A549 (cell line): ENCODE results near the gene PCYT1A. TPM values are rescaled to one million over a fixed set of nuclear protein-coding genes. Genes with fewer than 3 reads are reported as not detected.
"Not testable (repeated sequence)": the region's sequence is repeated elsewhere in the genome, so short reads cannot be mapped to it uniquely, and the experiment has no call there.

Experiments
- ATAC-seq, 2 experiments: fragments of 200-7000 bp in 1 of 2; fragments of >200 bp in 1 of 2; cut with Nextera tagmentation in 1 of 2; cut with Tn5 transposase in 1 of 2; 3 replicates each; pipeline versions ENCODE4 v1.8.0 to v1.9.1; 2018 to 2020; ENCODE audit warnings: mild to moderate bottlenecking in 1 of 2, moderate library complexity in 1 of 2
- CTCF ChIA-PET: fragments of 300-600 bp; sonication (Branson Sonifier 250); formaldehyde crosslinking; extraction: SDS; loops from one replicate; lab custom pipeline; 2021; ENCODE audit warnings: antibody characterized with exemption, inconsistent platforms; lab: Yijun Ruan, JAX
- POLR2A ChIA-PET: fragments of 350-600 bp; formaldehyde crosslinking; extraction: SDS; loops from one replicate; lab custom pipeline; 2021; ENCODE audit warnings: antibody characterized with exemption, inconsistent platforms; lab: Yijun Ruan, JAX
- DNase-seq, 2 experiments: peaks; one replicate each; pipeline versions ENCODE4 v3.0.0 to v3.0.0-alpha.2; 2011 to 2016; ENCODE audit warnings: low read depth in 1 of 2, low spot score in 1 of 2
- FAIRE-seq: peaks from 2 replicates; lab custom pipeline; 2011; peaks lifted over from hg19 to GRCh38; lab: Jason Lieb, UNC
- H3K27ac ChIP-seq, 2 experiments: fragments of >200 bp; sonication (Bioruptor Twin); formaldehyde crosslinking; 3 replicates each; pipeline ENCODE4 v1.5.1; 2016 to 2017
- H3K4me1 ChIP-seq: fragments of >200 bp; sonication (Bioruptor Twin); formaldehyde crosslinking; 3 replicates; pipeline ENCODE4 v1.6.1; 2016
- H3K4me2 ChIP-seq: fragments of >200 bp; sonication (Bioruptor Twin); formaldehyde crosslinking; 3 replicates; pipeline ENCODE4 v1.6.1; 2016
- H3K4me3 ChIP-seq: fragments of >200 bp; sonication (Bioruptor Twin); formaldehyde crosslinking; 3 replicates; pipeline ENCODE4 v1.5.1; 2016
- H3K9me3 ChIP-seq: fragments of >200 bp; sonication (Bioruptor Twin); formaldehyde crosslinking; 3 replicates; pipeline ENCODE4 v1.6.1; 2016
- BCL3 ChIP-seq: fragments of >200 bp; sonication (Bioruptor Twin); formaldehyde crosslinking; IDR thresholded peaks from 3 replicates; pipeline ENCODE4 v1.6.1; 2016
- BHLHE40 ChIP-seq: IDR thresholded peaks from 2 replicates; pipeline ENCODE4 v1.6.1; 2012; ENCODE audit warnings: low read depth, low read length, inconsistent platforms
- CHD2 ChIP-seq: fragments of 150-350 bp; IDR thresholded peaks from 2 replicates; pipeline ENCODE4 v1.6.1; 2014; ENCODE audit warnings: low read length; ENCODE audit not compliant: partially characterized antibody
- E2F6 ChIP-seq: IDR thresholded peaks from 2 replicates; pipeline ENCODE4 v1.6.1; 2012; ENCODE audit warnings: low read depth, borderline replicate concordance
- EHMT2 ChIP-seq: fragments of 200-600 bp; sonication (generic); IDR thresholded peaks from 2 replicates; pipeline ENCODE4 v1.6.1; 2016; ENCODE audit warnings: antibody characterized with exemption, low read depth, mild to moderate bottlenecking, moderate library complexity
- EP300 ChIP-seq, 2 experiments: fragments of >200 bp; sonication (Bioruptor Twin); formaldehyde crosslinking; IDR thresholded peaks; 2 replicates in 1 of 2; 3 replicates in 1 of 2; pipeline ENCODE4 v1.6.1; 2016 to 2017
- ESRRA ChIP-seq: fragments of 150-350 bp; IDR thresholded peaks from 2 replicates; pipeline ENCODE4 v1.6.1; 2014; ENCODE audit warnings: mild to moderate bottlenecking, low read length, borderline replicate concordance
- FOSB ChIP-seq: fragments of 250-450 bp; sonication (Bioruptor Pico); IDR thresholded peaks from 2 replicates; pipeline ENCODE4 v1.5.0; 2020; ENCODE audit warnings: mild to moderate bottlenecking, moderate library complexity
- FOSL2 ChIP-seq, 2 experiments: fragments of 450-650 bp in 1 of 2; fragments of >200 bp in 1 of 2; sonication (Bioruptor Twin) in 1 of 2; formaldehyde crosslinking; IDR thresholded peaks; 2 replicates each; pipeline versions ENCODE4 v1.5.0 to v1.6.1; 2016 to 2020; ENCODE audit warnings: mild to moderate bottlenecking in 1 of 2, moderate library complexity in 1 of 2
- FOXS1 ChIP-seq: fragments of 250-450 bp; sonication (Bioruptor Pico); IDR thresholded peaks from 2 replicates; pipeline ENCODE4 v1.5.0; 2020; ENCODE audit warnings: mild to moderate bottlenecking, moderate library complexity
- HES2 ChIP-seq: fragments of >200 bp; sonication (Bioruptor Twin); formaldehyde crosslinking; IDR thresholded peaks from 2 replicates; pipeline ENCODE4 v1.6.1; 2016
- HOXB13 ChIP-seq: fragments of 250-450 bp; sonication (Bioruptor Pico); IDR thresholded peaks from 2 replicates; pipeline ENCODE4 v1.5.0; 2020; ENCODE audit warnings: low read depth, mild to moderate bottlenecking, moderate library complexity
- JUN ChIP-seq, 2 experiments: fragments of >200 bp; sonication (Bioruptor Twin); formaldehyde crosslinking; IDR thresholded peaks; 2 replicates in 1 of 2; 3 replicates in 1 of 2; pipeline ENCODE4 v1.6.1; 2016 to 2017
- KDM1A ChIP-seq: fragments of 200-600 bp; sonication (generic); IDR thresholded peaks from 2 replicates; pipeline ENCODE4 v1.6.1; 2016; ENCODE audit warnings: low read depth, mild to moderate bottlenecking
- MAX ChIP-seq: IDR thresholded peaks from 2 replicates; pipeline ENCODE4 v1.6.1; 2012
- MYC ChIP-seq: IDR thresholded peaks from 2 replicates; pipeline ENCODE4 v1.6.1; 2012; ENCODE audit warnings: mild to moderate bottlenecking, inconsistent platforms, low read length, improper control_type of control experiment, borderline replicate concordance
- NFE2L2 ChIP-seq: fragments of 150-350 bp; conservative IDR thresholded peaks from 2 replicates; pipeline ENCODE4 v1.6.1; 2014; ENCODE audit warnings: low read length
- NR3C1 ChIP-seq: fragments of >200 bp; sonication (Bioruptor Twin); formaldehyde crosslinking; IDR thresholded peaks from 3 replicates; pipeline ENCODE4 v1.6.1; 2017
- PHF8 ChIP-seq: fragments of 200-600 bp; sonication (generic); IDR thresholded peaks from 2 replicates; pipeline ENCODE4 v1.6.1; 2016; ENCODE audit warnings: low read depth, mild to moderate bottlenecking, antibody characterized with exemption, moderate library complexity, borderline replicate concordance
- POLR2A ChIP-seq: IDR thresholded peaks from 2 replicates; pipeline ENCODE4 v1.6.1; 2012; ENCODE audit warnings: mild to moderate bottlenecking, low read length
- RAD21 ChIP-seq, 2 experiments: fragments of >200 bp in 1 of 2; sonication (Bioruptor Twin) in 1 of 2; formaldehyde crosslinking in 1 of 2; IDR thresholded peaks in 1 of 2; conservative IDR thresholded peaks in 1 of 2; 2 replicates in 1 of 2; 3 replicates in 1 of 2; pipeline ENCODE4 v1.6.1; 2012 to 2018; ENCODE audit warnings: inconsistent platforms in 1 of 2
- SMC3 ChIP-seq: fragments of >200 bp; sonication (Bioruptor Twin); formaldehyde crosslinking; IDR thresholded peaks from 3 replicates; pipeline ENCODE4 v1.6.1; 2018; ENCODE audit warnings: inconsistent platforms
- WGBS: methylation state at CpG from one replicate; pipeline ENCODE4 v1.1.6; 2017; ENCODE audit errors: missing lambda C conversion rate; 5-methylcytosine and 5-hydroxymethylcytosine counted together
- polyA plus RNA-seq, 4 experiments: library from polyadenylated mRNA; depleted of rRNA in 3 of 4; stranded (reverse); fragments of >200 nt; fragmentation: RNase III in 1 of 4; extraction: RNeasy Plus Mini Kit Qiagen cat#74134 plus additional on column Dnase treatment in 1 of 4; gene quantifications; 2 replicates in 3 of 4; 3 replicates in 1 of 4; pipeline ENCODE4 v1.2.3, GENCODE V29; 2011 to 2017

PCYT1A gene
- polyA plus RNA-seq, 2 of the 4 experiments (the other 2 are of a cell fraction), result 41.9 to 45.4 TPM

- TF ChIP-seq KDM1A, result no peak
- no peak for TF ChIP-seq HOXB13 (CRISPR knock-in tag)
- no peak for TF ChIP-seq BCL3
- TF ChIP-seq, all 56 proteins: peak for 0
These were observed 100.6 kb downstream of the PCYT1A start (continued) for GRCh38 chr3:196186651-196187573.

- DNase-seq (no peak), FAIRE-seq (no peak), ATAC-seq (no peak)
- CTCF ChIA-PET, result interaction anchor here (4.1 kb wide), 1 partner anchor 11 kb away, joined by 21 read pairs; no protein-coding TSS in a partner anchor
- H3K4me1 ChIP-seq, result no peaks in the 10 kb centered on the region
- H3K27ac ChIP-seq, result no peak overlapping the region
- POLR2A ChIA-PET, result no interaction called here
- 98% methylated on average over 10 of the region's 15 CpGs for WGBS
- TF ChIP-seq EP300 (IDR thresholded peaks at IDR 0.05), result no peak
- no peak for TF ChIP-seq POLR2A
- H3K9me3 ChIP-seq, result no peaks in the 10 kb centered on the region
- no peak overlapping the region for H3K4me3 ChIP-seq
- no peak overlapping the region for H3K4me2 ChIP-seq
These were observed 102.6 kb downstream of the PCYT1A start for GRCh38 chr3:196184881-196185280.

GRCh38 chr3:196184169-196184432 is 103.4 kb downstream of the PCYT1A start:
- H3K27ac ChIP-seq, ATAC-seq, H3K4me1 ChIP-seq, H3K4me3 ChIP-seq, DNase-seq, H3K4me2 ChIP-seq, FAIRE-seq, CTCF ChIA-PET, POLR2A ChIA-PET, H3K9me3 ChIP-seq: not testable (repeated sequence)
- 49% methylated on average over 4 of the region's 4 CpGs for WGBS

GRCh38 chr3:196181127-196181546 is 106.4 kb downstream of the PCYT1A start:
- WGBS, result 66% methylated on average over 10 of the region's 10 CpGs
- TF ChIP-seq NFE2L2, result no peak
- TF ChIP-seq EHMT2, result no peak
- TF ChIP-seq MYC, result no peak
- no peak for TF ChIP-seq FOXS1
- TF ChIP-seq ESRRA, result no peak
- TF ChIP-seq, all 56 proteins: peak for 0
- no peaks in the 10 kb centered on the region for H3K9me3 ChIP-seq
- no peak overlapping the region for H3K4me2 ChIP-seq
- ATAC-seq, result no peak
- ChIA-PET CTCF (interaction anchor here (0.9 kb wide), 1 partner anchor 382 kb away, joined by 4 read pairs; no protein-coding TSS in a partner anchor), POLR2A (no interaction called here)
- no peaks in the 10 kb centered on the region for H3K4me1 ChIP-seq
- no peak overlapping the region for H3K4me3 ChIP-seq
- DNase-seq, result no peak
- H3K27ac ChIP-seq, result no peak overlapping the region
- FAIRE-seq, result no peak

- WGBS, result 73% methylated on average over 9 of the region's 9 CpGs
- Histone ChIP-seq H3K4me2 (no peak overlapping the region), H3K9me3 (no peaks in the 10 kb centered on the region), H3K4me3 (no peak overlapping the region), H3K27ac (no peak overlapping the region), H3K4me1 (no peaks in the 10 kb centered on the region)
- DNase-seq, result no peak
- ChIA-PET CTCF (no interaction called here), POLR2A (no interaction called here)
- no peak for FAIRE-seq
- no peak for ATAC-seq
- TF ChIP-seq PHF8 (no peak), BHLHE40 (no peak), FOSB (no peak), NFE2L2 (no peak), POLR2A (no peak), HOXB13 (CRISPR knock-in tag) (no peak), RAD21 (conservative IDR thresholded peaks at IDR 0.05 in 1 of 2, IDR thresholded peaks at IDR 0.05 in 1 of 2) (no peak), NR3C1 (no peak), MAX (no peak), JUN (IDR thresholded peaks at IDR 0.05) (no peak), FOSL2 (IDR thresholded peaks at IDR 0.05) (no peak), FOSL2 (CRISPR knock-in tag; IDR thresholded peaks at IDR 0.05) (no peak), E2F6 (no peak), CHD2 (no peak), HES2 (no peak), SMC3 (no peak)
These were observed 107.2 kb downstream of the PCYT1A start for GRCh38 chr3:196180346-196180745.
